Measurements from ENCODE around the gene LSM4. TPM values are rescaled to one million over a fixed set of nuclear protein-coding genes. Genes with fewer than 3 reads are reported as not detected.

The LSM4 gene
- total RNA-seq, 2 donors from 2014 or later, result 280 to 379 TPM

DNA sequence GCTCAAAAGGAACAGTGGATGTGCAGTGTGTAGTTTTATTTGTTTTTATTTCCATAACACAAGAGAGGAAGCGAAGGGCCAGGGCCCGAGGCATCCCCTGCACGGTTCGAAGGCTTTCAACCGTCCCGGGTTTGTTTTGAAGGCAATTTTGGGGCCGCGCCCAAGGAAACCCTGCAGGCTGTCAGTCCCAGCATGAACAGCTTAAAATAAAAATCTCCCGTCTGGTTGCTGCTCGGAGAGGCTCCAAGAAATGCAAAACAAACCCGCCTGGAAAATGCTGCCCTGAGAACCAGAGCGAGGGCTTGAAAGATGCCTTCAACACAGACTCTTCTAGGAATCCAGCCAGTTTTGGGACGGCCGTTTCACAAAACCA, 16.0 kb downstream of the LSM4 start:
- DNase-seq (ENCODE audit: low spot score in 2 of 2) (no peak), ATAC-seq (no peak)
- H3K9me3 Mint-ChIP-seq, result no peaks in the 10 kb centered on the region
- peak overlapping the region; percentile 90 to 99 for H3K27ac Mint-ChIP-seq
- H3K36me3 Mint-ChIP-seq, result peaks cover 26 to 27% of the 10 kb centered on the region in 2 donors

DNA sequence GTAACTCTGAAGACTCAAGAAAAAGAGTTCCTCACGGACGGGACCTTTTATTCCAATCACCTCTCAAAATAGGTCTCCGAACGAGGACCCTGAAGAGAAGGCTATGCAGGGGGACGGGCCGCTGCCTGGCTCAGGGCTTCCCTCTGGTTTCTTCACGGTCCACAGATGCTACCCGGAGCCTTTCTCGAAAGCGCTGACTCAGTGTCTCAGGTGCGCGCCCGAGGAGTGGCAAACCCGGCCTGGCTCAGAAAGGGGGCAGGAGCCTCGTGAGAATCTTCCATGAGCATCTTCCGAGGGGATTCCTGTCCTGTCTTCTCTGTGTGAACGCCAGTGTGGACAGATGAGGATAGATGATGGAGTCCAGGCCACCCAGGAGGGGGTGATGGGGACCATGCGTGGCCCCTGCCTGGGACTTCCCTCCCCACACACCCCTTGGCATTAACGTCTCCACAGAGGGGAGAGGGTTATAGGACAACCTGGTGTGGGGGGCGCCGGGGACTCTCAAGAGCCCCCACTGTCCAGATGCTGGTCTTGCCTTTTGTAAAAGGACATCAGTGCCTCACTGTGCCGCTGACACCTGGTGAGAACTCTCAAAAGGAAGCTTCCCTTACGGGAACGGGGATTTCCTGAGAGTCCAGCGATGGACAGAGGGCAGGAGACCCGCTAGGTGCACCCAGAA, 16.5 kb downstream of the LSM4 start:
- Mint-ChIP-seq H3K9me3 (no peaks in the 10 kb centered on the region), H3K36me3 (peaks cover 26 to 27% of the 10 kb centered on the region in 2 donors), H3K27ac (peak overlapping the region; percentile 90 to 99)
- ATAC-seq (no peak), DNase-seq (ENCODE audit: low spot score in 2 of 2) (no peak)

DNA sequence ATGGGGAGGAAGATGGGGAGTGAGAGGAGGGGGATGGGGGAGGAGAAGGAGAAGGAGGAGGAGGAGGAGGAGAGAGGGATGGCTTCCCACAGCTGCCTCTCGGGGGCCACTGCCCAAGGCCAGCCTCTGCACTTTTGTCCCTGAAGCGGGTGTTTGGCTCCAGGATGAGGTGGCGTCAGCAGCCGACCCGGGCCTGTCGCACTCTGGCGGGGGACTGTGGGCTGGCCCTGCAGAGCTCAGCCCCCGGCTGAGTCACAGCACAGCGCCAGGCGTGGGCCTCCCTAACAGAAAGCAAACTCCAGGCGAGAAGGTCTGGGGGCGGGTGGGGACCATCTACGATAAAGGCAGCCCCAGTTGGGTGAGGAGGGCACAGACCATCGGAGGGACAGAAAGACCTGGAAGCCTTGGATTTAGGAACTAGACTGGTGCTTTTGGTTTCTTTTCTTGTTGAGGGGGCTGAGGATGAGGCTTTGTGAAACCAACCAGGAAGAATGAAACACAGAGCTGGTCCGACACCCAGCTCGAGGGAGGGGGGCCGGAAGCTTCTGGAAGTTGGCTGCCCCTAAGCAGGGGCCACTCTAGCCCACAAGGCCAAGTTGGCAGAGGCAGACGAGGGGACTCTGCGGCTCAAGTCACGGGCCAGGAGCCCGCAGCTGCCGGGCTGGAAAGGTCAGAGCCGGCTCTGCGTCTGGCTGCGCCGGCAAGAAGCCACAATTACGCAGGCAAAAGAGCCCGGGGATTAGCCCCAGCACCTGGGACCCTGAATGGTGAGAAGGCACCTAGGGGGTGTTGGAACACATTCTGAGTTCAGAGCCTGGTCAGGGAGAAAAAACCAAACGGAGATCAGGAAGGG, 18.2 kb downstream of the LSM4 start:
- peaks cover 26 to 27% of the 10 kb centered on the region in 2 donors for H3K36me3 Mint-ChIP-seq

DNA sequence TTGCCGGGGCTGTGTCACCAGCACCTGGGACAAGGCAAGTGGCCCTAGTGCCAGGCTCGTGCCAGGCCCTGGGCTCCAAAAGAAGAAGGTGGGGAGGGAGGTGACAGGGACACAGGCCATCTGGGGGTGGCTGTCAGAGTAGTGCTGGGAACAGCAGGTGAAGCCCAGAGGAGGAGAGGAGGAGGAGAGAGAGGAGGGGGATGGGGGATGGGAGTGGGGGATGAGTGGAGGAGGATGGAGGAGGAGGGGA, 18.7 kb downstream of the LSM4 start:
- Mint-ChIP-seq H3K36me3 (peaks cover 26 to 27% of the 10 kb centered on the region in 2 donors), H3K27ac (peak overlapping the region; percentile 81 to 99), H3K9me3 (no peaks in the 10 kb centered on the region)
- ATAC-seq (peak in 1 of 2 donors; percentile 23), DNase-seq (ENCODE audit: low spot score in 2 of 2) (no peak)

More for the DNA sequence above, 18.2 kb downstream of the LSM4 start:
- peak overlapping the region; percentile 81 to 99 for H3K27ac Mint-ChIP-seq
- DNase-seq (ENCODE audit: low spot score in 2 of 2), result peak; percentile 80 to 89
- no peaks in the 10 kb centered on the region for H3K9me3 Mint-ChIP-seq
- peak; percentile 79 to 88 for ATAC-seq

DNA sequence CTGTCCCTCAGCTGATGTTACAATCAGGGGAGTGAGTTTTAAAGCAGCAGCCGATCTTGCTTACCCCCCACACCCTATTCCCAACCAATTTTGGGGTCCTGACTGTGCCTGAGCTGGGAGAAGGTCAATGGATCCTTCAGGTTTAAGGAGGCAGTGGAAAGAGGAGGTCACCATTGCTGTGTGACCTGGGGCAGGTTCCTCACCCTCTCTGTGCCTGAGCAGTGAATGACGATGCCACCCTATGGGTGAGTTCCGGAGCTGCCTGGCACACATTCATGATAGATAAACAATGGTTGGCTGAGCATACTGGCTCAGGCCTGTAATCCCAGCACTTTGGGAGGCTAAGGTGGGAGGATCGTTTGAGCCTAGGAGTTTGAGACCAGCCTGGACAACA, 21.2 kb downstream of the LSM4 start:
- peaks cover 0 to under 1% of the 10 kb centered on the region in 2 donors for H3K9me3 Mint-ChIP-seq
- ATAC-seq (no peak), DNase-seq (ENCODE audit: low spot score in 2 of 2) (no peak)
- peak overlapping the region; percentile 76 to 81 for H3K27ac Mint-ChIP-seq
- H3K36me3 Mint-ChIP-seq, result peaks cover 20 to 26% of the 10 kb centered on the region in 2 donors

DNA sequence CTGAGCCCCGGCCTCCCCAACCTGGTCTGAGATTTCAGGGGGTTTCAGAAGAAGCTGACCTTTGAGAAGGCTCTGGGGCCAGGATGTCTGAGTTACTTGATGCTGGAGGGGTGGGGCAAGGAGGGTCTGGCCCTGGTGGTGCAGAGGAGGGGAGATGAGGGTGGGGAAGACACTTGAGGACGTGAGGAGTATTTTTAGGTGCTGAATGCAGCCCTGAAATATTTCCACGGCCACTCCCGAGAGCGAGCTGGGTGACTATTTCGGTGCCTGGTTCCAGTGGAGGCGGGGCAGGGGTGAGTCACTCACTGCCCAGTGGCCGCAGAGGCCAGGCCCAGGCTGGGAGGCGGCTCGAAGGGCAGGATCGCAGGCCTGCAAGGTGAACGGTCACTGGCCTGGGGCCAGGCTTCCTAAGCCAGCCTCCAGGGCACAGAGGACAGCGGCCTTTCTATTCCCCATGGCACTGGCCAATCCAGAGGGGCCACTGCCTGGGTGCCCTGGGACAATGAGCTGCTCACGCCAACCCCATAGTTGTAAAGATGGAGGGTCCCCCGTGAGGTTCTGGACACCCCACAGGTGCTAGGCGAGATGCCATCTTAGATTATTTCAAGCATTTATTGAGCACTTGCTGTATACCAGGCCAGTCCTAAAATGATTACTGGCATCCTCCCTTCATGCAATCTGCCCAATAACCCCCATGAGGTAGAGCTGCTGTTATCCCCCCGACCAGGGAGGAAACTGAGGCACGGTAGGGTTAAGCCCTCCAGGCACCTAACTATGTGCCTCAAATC, 21.8 kb downstream of the LSM4 start:
- DNase-seq (ENCODE audit: low spot score in 2 of 2), result no peak
- ATAC-seq, result no peak
- Mint-ChIP-seq H3K9me3 (peaks cover 2 to 7% of the 10 kb centered on the region in 2 donors), H3K27ac (peak overlapping the region in 1 of 2 donors; percentile 76), H3K36me3 (peaks cover 23 to 26% of the 10 kb centered on the region in 2 donors)

DNA sequence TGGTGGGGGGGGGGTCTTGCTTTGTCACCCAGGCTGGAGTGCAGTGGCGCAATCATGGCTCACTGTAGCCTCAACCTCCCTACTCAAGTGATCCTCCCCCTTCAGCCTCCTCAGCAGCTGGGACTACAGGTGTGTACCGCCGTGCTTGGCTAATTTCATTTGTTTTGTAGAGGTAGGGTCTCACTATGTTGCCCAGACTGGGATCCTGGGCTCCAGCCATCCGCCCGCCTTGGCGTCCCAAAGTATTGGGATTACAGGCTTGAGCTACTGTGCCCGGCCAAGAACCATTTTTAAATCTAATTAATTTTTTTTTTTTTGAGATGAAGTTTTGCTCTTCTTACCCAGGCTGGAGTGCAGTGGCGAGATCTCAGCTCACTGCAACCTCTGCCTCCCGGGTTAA, 23.2 kb downstream of the LSM4 start:
- DNase-seq (ENCODE audit: low spot score in 2 of 2) (no peak), ATAC-seq (no peak)
- H3K27ac Mint-ChIP-seq, result peak overlapping the region in 1 of 2 donors; percentile 85
- H3K36me3 Mint-ChIP-seq, result peaks cover 17 to 21% of the 10 kb centered on the region in 2 donors
- peaks cover 7 to 11% of the 10 kb centered on the region in 2 donors for H3K9me3 Mint-ChIP-seq

DNA sequence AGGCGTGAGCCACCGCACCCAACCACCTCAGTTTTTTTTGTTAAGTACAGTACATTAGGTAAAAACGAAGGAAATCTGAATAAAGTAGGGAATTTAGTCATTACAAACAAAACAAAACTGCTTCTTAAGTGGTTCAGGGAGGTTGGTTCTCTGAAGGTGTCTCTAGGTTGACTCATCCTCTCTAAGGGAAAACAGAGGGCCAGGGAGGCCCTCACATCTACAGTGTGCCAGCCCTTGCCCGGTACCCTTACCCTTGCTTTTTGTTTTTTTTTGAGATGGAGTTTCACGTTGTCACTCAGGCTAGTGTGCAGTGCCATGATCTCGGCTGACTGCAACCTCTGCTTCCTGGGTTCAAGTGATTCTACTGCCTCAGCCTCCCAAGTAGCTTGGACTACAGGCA, 24.3 kb downstream of the LSM4 start:
- ATAC-seq, result peak; percentile 71 to 80
- Mint-ChIP-seq H3K27ac (peak overlapping the region; percentile 81 to 85), H3K36me3 (peaks cover 11 to 13% of the 10 kb centered on the region in 2 donors), H3K9me3 (peaks cover 7 to 11% of the 10 kb centered on the region in 2 donors)
- no peak for DNase-seq (ENCODE audit: low spot score in 2 of 2)

DNA sequence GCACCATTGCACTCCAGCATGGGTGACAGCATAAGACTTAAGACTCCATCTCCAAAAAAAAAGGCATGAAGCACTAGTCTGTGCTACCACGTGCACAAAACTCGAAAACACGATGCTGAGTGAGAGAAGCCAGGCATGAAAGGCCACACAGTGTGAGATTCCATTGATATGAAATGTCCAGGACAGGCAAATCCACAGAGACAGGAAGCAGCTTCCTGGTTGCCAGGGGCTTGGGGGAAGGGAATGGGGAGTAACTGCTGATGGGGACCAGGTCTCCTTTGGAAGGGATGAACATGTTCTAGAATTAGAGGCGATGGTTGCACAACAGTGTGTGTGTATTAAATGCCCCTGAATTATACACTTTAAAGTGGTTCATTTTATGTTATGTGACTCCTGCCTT, 25.6 kb downstream of the LSM4 start:
- Mint-ChIP-seq H3K9me3 (peaks cover 7 to 11% of the 10 kb centered on the region in 2 donors), H3K27ac (no peak overlapping the region), H3K36me3 (peaks cover 11 to 12% of the 10 kb centered on the region in 2 donors)
- ATAC-seq (no peak), DNase-seq (ENCODE audit: low spot score in 2 of 2) (no peak)

DNA sequence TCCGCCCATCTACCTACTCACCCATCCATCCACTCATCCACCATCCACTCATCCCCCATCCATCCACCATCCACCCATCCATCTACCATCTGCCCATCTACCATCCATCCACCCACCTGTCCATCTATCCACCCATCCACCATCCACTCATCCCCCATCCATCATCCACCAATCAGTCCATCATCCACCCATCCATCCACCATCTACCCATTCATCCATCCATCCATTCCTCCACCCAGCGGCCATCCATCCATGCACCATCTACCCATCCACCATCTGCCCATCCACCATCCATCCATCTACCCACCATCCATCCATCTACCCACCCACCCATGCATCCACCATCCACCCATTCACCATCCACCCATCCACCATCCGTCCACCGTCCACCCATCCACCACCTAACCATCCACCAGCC, 27.8 kb downstream of the LSM4 start:
- Mint-ChIP-seq H3K9me3 (peaks cover 7 to 11% of the 10 kb centered on the region in 2 donors), H3K36me3 (peaks cover 11 to 12% of the 10 kb centered on the region in 2 donors), H3K27ac (peak overlapping the region in 1 of 2 donors; percentile 98)
- DNase-seq (ENCODE audit: low spot score in 2 of 2) (no peak), ATAC-seq (no peak)

DNA sequence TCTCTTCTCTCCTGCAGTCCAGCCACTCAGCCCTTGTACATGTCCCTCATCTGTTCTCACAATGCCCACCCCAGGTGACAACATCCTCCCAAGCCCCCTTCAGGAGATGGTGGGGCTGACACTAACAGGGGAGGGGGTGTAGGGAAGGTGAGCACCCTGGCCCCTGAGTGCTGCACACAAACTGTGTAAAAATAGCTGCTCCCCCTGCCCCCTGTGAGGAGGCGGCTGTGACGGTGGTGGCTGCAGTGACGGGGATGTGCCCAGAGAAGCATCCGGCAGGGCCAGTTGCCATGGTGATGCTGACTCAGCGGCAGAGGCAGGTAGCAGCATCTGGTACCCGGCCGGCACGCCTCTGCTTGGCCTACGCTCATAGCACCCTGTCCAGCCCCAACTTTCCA, 28.4 kb downstream of the LSM4 start:
- peak; percentile 90 to 92 for DNase-seq (ENCODE audit: low spot score in 2 of 2)
- ATAC-seq, result peak; percentile 46 to 48
- Mint-ChIP-seq H3K9me3 (peaks cover 7 to 11% of the 10 kb centered on the region in 2 donors), H3K36me3 (peaks cover 11 to 12% of the 10 kb centered on the region in 2 donors), H3K27ac (peak overlapping the region; percentile 97 to 98)

DNA sequence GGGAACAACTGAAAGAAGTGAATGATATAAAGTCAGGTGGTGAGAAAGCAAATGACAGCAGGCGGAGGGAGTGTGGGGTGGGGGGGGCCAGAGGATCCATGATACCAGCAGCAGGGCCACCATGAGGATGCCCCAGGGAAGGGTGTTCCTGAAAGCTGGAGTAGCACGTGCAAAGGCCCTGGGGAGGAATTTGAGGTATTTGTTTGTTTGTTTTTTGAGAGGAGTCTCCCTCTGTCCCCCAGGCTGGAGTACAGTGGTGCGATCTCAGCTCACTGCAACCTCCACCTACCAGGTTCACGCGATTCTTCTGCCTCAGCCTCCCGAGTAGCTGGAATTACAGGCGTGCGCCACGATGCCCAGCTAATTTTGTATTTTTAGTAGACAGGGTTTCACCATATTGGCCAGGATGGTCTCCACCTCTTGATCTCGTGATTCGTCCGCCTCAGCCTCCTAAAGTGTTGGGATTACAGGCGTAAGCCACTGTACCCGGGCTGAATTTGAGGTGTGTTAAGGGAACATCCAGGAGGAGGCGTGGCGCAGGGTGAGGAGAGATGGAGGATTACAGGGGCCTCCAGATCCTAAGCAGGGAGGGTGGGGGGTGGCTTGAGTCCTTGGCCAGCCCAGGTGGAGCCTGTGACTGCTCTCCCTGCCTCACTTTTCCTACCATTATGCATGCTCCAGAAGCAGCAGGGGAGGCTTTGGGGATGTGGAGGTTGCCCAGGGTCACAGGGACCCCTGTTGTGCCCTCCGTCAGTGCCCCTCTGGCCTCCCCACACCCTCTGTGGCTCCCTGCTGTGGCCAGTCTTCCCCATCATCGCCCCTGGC, 29.0 kb downstream of the LSM4 start:
- DNase-seq (ENCODE audit: low spot score in 2 of 2) (no peak), ATAC-seq (no peak)
- Mint-ChIP-seq H3K27ac (peak overlapping the region; percentile 97 to 98), H3K9me3 (peaks cover 7 to 11% of the 10 kb centered on the region in 2 donors), H3K36me3 (peaks cover 11 to 12% of the 10 kb centered on the region in 2 donors)

DNA sequence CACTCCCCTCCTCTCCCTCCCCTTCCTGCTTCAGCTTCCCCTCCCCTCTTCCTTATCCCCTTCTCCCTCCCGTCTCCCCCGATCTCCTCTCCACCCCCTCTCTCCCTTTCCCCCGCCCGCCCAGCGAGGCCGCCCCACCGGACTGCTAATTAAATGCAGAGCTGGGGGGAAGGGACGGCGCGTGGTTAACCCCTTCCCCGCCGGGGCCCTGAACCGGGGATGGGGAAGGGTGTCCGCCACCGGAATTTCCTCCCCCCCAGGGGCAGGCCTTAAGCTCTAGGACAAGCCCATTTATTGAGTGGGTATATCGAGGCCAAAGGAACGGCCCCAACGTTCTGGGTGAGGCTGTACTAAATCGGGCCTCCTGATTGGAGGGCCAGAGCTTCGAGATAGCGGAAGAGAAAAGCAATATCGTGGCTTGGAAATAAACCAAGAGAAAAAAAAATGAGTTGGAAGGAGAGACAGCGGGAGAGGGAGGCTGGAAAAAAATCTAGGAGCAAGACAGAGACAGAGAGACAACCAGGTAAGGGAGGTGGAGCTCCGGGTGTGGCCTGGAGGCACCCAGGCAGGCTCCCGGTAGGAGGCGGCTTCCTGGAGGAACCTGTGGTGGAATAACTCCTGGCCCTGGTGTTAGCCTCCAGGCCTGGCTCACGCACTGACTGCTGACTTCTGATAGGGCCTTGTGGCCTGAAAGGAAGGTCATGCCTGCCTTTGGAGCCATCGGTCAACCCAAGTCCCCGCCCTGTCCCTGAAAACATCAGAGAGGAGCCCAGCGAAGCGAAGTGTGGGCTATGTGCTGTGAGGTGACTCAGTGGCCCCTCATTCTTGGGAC, 29.9 kb downstream of the LSM4 start:
- Mint-ChIP-seq H3K9me3 (peaks cover 7 to 11% of the 10 kb centered on the region in 2 donors), H3K27ac (peak overlapping the region; percentile 84 to 98), H3K36me3 (peaks cover 11 to 12% of the 10 kb centered on the region in 2 donors)
- DNase-seq (ENCODE audit: low spot score in 2 of 2), result peak; percentile 58 to 83
- ATAC-seq, result peak; percentile 18 to 46

DNA sequence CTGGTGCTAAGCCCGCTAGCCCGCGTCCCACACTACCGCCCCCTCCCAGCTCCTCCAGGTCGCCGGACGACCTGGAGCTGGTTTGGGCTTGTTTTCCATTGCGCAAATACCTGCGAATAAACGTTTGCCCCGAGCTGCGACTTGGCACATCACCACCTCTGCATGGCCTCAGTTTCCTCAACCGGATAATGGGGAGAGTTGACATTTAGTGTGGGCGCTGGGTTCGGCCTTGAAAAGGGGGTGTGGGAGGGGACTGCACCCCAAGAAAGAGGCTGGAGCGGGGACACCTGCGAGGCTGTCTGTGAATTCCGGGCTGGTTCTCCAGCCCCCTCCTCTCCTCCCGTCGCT, 30.4 kb downstream of the LSM4 start:
- Mint-ChIP-seq H3K36me3 (peaks cover 11 to 12% of the 10 kb centered on the region in 2 donors), H3K9me3 (peaks cover 7 to 11% of the 10 kb centered on the region in 2 donors), H3K27ac (peak overlapping the region in 1 of 2 donors; percentile 98)
- DNase-seq (ENCODE audit: low spot score in 2 of 2) (peak; percentile 27 to 77), ATAC-seq (no peak)
